Thyroid gland (tissue), 4 donors: ENCODE measurements around the gene DENND10.

ENCODE experiments used
- CTCF ChIP-seq, 6 experiments: fragments of 200-600 bp in 3 of 6; fragments of 450-650 bp in 3 of 6; sonication (generic) in 3 of 6; IDR thresholded peaks; one replicate each; pipeline ENCODE4 v1.5.1; 2016 to 2019; ENCODE audit warnings: antibody characterized with exemption in 6 of 6, mild to moderate bottlenecking in 2 of 6, inconsistent platforms in 1 of 6, moderate library complexity in 1 of 6
- POLR2A ChIP-seq, 2 donors: fragments of 450-650 bp; IDR thresholded peaks; one replicate each; pipeline ENCODE4 v1.6.1; 2017; ENCODE audit warnings: antibody characterized with exemption in 2 of 2, mild to moderate bottlenecking in 2 of 2, moderate library complexity in 1 of 2

GRCh38 chr10:119120875-119121274 lies 17.0 kb downstream of the DENND10 start:
- TF ChIP-seq CTCF (IDR thresholded peaks at IDR 0.05) = no peak
- TF ChIP-seq POLR2A (IDR thresholded peaks at IDR 0.05) = no peak
